MM.1S (cell line): ENCODE data around the gene RAB10.

Experiments used
- EZH2 ChIP-seq: fragments of 300-600 bp; sonication (generic); optimal IDR thresholded peaks from 2 replicates; pipeline ENCODE3; 2017; ENCODE audit warnings: low read depth, mild to moderate bottlenecking, antibody characterized with exemption, low read length, mixed read lengths
- TF ChIP-seq, protein P1 (sequence below): fragments of 300-600 bp; sonication (generic); IDR thresholded peaks from 2 replicates; pipeline ENCODE4 v1.5.1; 2016; ENCODE audit warnings: antibody characterized with exemption, low read length, mixed read lengths

DNA sequence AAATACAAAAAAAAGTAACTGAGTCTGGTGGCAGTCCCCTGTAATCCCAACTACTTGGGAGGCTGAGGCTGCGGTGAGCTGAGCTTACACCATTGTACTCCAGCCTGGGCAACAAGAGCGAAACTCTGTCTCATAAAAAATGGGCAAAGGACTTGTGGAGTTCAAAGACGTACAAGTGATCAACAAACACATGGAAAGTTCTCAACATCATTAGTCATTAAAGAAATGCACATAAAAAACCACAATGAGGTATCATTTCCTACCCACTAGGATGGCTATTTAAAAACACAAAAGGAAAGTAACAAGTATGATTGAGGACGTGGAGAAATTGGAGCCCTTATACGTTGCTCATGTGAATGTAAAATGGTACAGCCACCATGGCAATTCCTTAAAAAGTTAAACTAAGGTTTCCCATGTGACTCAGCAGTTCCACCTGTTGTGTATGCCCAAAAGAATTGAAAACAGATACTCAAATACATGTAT is 52.3 kb downstream of the RAB10 start:
- TF ChIP-seq, protein P1, sequence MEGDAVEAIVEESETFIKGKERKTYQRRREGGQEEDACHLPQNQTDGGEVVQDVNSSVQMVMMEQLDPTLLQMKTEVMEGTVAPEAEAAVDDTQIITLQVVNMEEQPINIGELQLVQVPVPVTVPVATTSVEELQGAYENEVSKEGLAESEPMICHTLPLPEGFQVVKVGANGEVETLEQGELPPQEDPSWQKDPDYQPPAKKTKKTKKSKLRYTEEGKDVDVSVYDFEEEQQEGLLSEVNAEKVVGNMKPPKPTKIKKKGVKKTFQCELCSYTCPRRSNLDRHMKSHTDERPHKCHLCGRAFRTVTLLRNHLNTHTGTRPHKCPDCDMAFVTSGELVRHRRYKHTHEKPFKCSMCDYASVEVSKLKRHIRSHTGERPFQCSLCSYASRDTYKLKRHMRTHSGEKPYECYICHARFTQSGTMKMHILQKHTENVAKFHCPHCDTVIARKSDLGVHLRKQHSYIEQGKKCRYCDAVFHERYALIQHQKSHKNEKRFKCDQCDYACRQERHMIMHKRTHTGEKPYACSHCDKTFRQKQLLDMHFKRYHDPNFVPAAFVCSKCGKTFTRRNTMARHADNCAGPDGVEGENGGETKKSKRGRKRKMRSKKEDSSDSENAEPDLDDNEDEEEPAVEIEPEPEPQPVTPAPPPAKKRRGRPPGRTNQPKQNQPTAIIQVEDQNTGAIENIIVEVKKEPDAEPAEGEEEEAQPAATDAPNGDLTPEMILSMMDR, result no peak
- TF ChIP-seq EZH2, result no peak
